Trophoblast cell (in vitro differentiated cells and primary cell): Measurements from ENCODE around the gene PDGFRA.
A peak's percentile ranks its signal among the peaks of the same experiment; 100 is the strongest.

ENCODE experiments used
- DNase-seq, 2 donors: peaks; one replicate each; pipeline ENCODE4 v3.0.0-alpha.2; 2016
- H2AFZ ChIP-seq: 2 replicates; pipeline ENCODE4 v1.6.1; 2013; ENCODE audit warnings: low read length, moderate library complexity, mild to moderate bottlenecking; ENCODE audit not compliant: insufficient read depth, poor library complexity
- H2AK5ac ChIP-seq: 2 replicates; pipeline ENCODE4 v1.6.1; 2013; ENCODE audit warnings: mild to moderate bottlenecking, low read length
- H2BK120ac ChIP-seq: 2 replicates; pipeline ENCODE4 v1.6.1; 2013; ENCODE audit warnings: low read length, mild to moderate bottlenecking, moderate library complexity; ENCODE audit not compliant: insufficient read depth, poor library complexity
- H2BK12ac ChIP-seq: 2 replicates; pipeline ENCODE4 v1.6.1; 2013; ENCODE audit warnings: mild to moderate bottlenecking, low read length, moderate library complexity
- H2BK5ac ChIP-seq: 2 replicates; pipeline ENCODE4 v1.6.1; 2013; ENCODE audit warnings: low read length, low read depth, moderate library complexity, mild to moderate bottlenecking; ENCODE audit not compliant: poor library complexity
- H3K14ac ChIP-seq: 2 replicates; pipeline ENCODE4 v1.6.1; 2013; ENCODE audit warnings: mild to moderate bottlenecking, low read length
- H3K18ac ChIP-seq: 2 replicates; pipeline ENCODE4 v1.6.1; 2013; ENCODE audit warnings: mild to moderate bottlenecking, low read length
- H3K23ac ChIP-seq: 2 replicates; pipeline ENCODE4 v1.6.1; 2013; ENCODE audit warnings: low read length
- H3K27ac ChIP-seq: 2 replicates; pipeline ENCODE4 v1.5.1; 2013; ENCODE audit warnings: low read depth, mild to moderate bottlenecking, inconsistent platforms, low read length, moderate library complexity
- H3K27me3 ChIP-seq: 2 replicates; pipeline ENCODE4 v1.6.1; 2013; ENCODE audit warnings: inconsistent platforms, mild to moderate bottlenecking, low read length, moderate library complexity; ENCODE audit not compliant: insufficient read depth
- H3K36me3 ChIP-seq, 2 experiments: 1 replicate in 1 of 2; 2 replicates in 1 of 2; pipeline ENCODE4 v1.6.1; 2013; ENCODE audit warnings: low read length in 2 of 2, mild to moderate bottlenecking in 2 of 2, moderate library complexity in 1 of 2; ENCODE audit not compliant: insufficient read depth in 2 of 2, control insufficient read depth in 1 of 2
- H3K4ac ChIP-seq: 2 replicates; pipeline ENCODE4 v1.6.1; 2013; ENCODE audit warnings: low read depth, mild to moderate bottlenecking, low read length, moderate library complexity
- H3K4me1 ChIP-seq, 2 experiments: 1 replicate in 1 of 2; 2 replicates in 1 of 2; pipeline ENCODE4 v1.6.1; 2013; ENCODE audit warnings: low read length in 2 of 2, mild to moderate bottlenecking in 2 of 2, moderate library complexity in 1 of 2; ENCODE audit not compliant: insufficient read depth in 2 of 2, control insufficient read depth in 1 of 2
- H3K4me2 ChIP-seq: 2 replicates; pipeline ENCODE4 v1.6.1; 2013; ENCODE audit warnings: inconsistent platforms, mild to moderate bottlenecking, low read length, moderate library complexity
- H3K4me3 ChIP-seq: 2 replicates; pipeline ENCODE4 v1.5.1; 2013; ENCODE audit warnings: mild to moderate bottlenecking, low read depth, low read length, inconsistent platforms
- H3K79me1 ChIP-seq: one replicate; pipeline ENCODE4 v1.6.1; 2013; ENCODE audit warnings: low read length
- H3K79me2 ChIP-seq: 2 replicates; pipeline ENCODE4 v1.6.1; 2013; ENCODE audit warnings: low read length, mild to moderate bottlenecking; ENCODE audit not compliant: control insufficient read depth, insufficient read depth, poor library complexity
- H3K9ac ChIP-seq: 2 replicates; pipeline ENCODE4 v1.6.1; 2013; ENCODE audit warnings: mild to moderate bottlenecking, low read length
- H3K9me3 ChIP-seq: 2 replicates; pipeline ENCODE4 v1.6.1; 2013; ENCODE audit warnings: low read depth, mild to moderate bottlenecking, control low read depth, inconsistent platforms, low read length; ENCODE audit not compliant: insufficient read depth
- H4K12ac ChIP-seq: 2 replicates; pipeline ENCODE4 v1.6.1; 2013; ENCODE audit warnings: low read depth, mild to moderate bottlenecking, low read length, moderate library complexity
- H4K8ac ChIP-seq: 2 replicates; pipeline ENCODE4 v1.6.1; 2013; ENCODE audit warnings: low read depth, mild to moderate bottlenecking, low read length, moderate library complexity
- H4K91ac ChIP-seq: one replicate; pipeline ENCODE4 v1.6.1; 2013; ENCODE audit warnings: low read depth, mild to moderate bottlenecking, low read length, moderate library complexity
- WGBS: extraction: QIAGEN DNeasy Blood & Tissue Kit; methylation state at CpG from one replicate; pipeline ENCODE4 v1.1.7; 2013; ENCODE audit warnings: missing lambda C conversion rate; ENCODE audit not compliant: insufficient read length, insufficient coverage; ENCODE audit errors: extremely low coverage; 5-methylcytosine and 5-hydroxymethylcytosine counted together

The PDGFRA gene

GRCh38 chr4:54278216-54278615 lies 49.1 kb downstream of the PDGFRA start:
- no CpG with 5 or more reads among the region's 2 CpGs for WGBS
- Histone ChIP-seq H3K4me1 (no peaks in the 10 kb centered on the region), H4K12ac (no peak overlapping the region), H2AFZ (no peak overlapping the region), H4K8ac (no peak overlapping the region), H3K36me3 (peaks cover 27 to 51% of the 10 kb centered on the region in 2 experiments), H3K4me3 (no peak overlapping the region), H3K79me1 (no peaks in the 10 kb centered on the region), H3K9ac (no peak overlapping the region), H3K23ac (no peak overlapping the region), H2BK12ac (no peak overlapping the region), H3K9me3 (peaks cover 5% of the 10 kb centered on the region), H2BK120ac (no peak overlapping the region), H4K91ac (no peak overlapping the region), H2AK5ac (no peak overlapping the region), H3K27me3 (no peaks in the 10 kb centered on the region), H3K79me2 (no peaks in the 10 kb centered on the region), H3K27ac (no peak overlapping the region), H2BK5ac (no peak overlapping the region), H3K4me2 (no peak overlapping the region), H3K18ac (no peak overlapping the region), H3K14ac (no peak overlapping the region), H3K4ac (no peak overlapping the region)
- no peak for DNase-seq

GRCh38 chr4:54281054-54281766 lies 52.1 kb downstream of the PDGFRA start:
- peaks cover 25 to 45% of the 10 kb centered on the region in 2 experiments for H3K36me3 ChIP-seq
- H3K9me3 ChIP-seq, result peaks cover 9% of the 10 kb centered on the region
- no peak overlapping the region for H2BK12ac ChIP-seq
- H3K4ac ChIP-seq, result no peak overlapping the region
- H3K4me1 ChIP-seq, result no peaks in the 10 kb centered on the region
- H3K79me1 ChIP-seq, result no peaks in the 10 kb centered on the region
- H3K79me2 ChIP-seq, result no peaks in the 10 kb centered on the region
- no CpG with 5 or more reads among the region's 6 CpGs for WGBS
- H3K4me3 ChIP-seq, result no peak overlapping the region
- no peak overlapping the region for H3K18ac ChIP-seq
- H2AK5ac ChIP-seq, result no peak overlapping the region
- H2BK5ac ChIP-seq, result no peak overlapping the region
- H2BK120ac ChIP-seq, result no peak overlapping the region
- H3K27ac ChIP-seq, result no peak overlapping the region
- H3K4me2 ChIP-seq, result no peak overlapping the region
- no peak overlapping the region for H2AFZ ChIP-seq
- peak in 1 of 2 donors; percentile 25 for DNase-seq
- H4K8ac ChIP-seq, result no peak overlapping the region
- no peaks in the 10 kb centered on the region for H3K27me3 ChIP-seq
- H3K9ac ChIP-seq, result no peak overlapping the region
- no peak overlapping the region for H4K12ac ChIP-seq
- no peak overlapping the region for H3K23ac ChIP-seq
- H3K14ac ChIP-seq, result no peak overlapping the region
- no peak overlapping the region for H4K91ac ChIP-seq

GRCh38 chr4:54282837-54283236 lies 53.7 kb downstream of the PDGFRA start:
- Histone ChIP-seq H2BK5ac (no peak overlapping the region), H4K91ac (no peak overlapping the region), H3K14ac (no peak overlapping the region), H2AFZ (no peak overlapping the region), H4K12ac (no peak overlapping the region), H3K27ac (no peak overlapping the region), H3K36me3 (peaks cover 28 to 53% of the 10 kb centered on the region in 2 experiments), H3K4me3 (no peak overlapping the region), H3K9ac (no peak overlapping the region), H3K79me1 (no peaks in the 10 kb centered on the region), H2AK5ac (no peak overlapping the region), H3K18ac (no peak overlapping the region), H3K27me3 (no peaks in the 10 kb centered on the region), H3K4me1 (no peaks in the 10 kb centered on the region), H3K4me2 (no peak overlapping the region), H4K8ac (no peak overlapping the region), H3K9me3 (peaks cover 9% of the 10 kb centered on the region), H3K4ac (no peak overlapping the region), H3K79me2 (no peaks in the 10 kb centered on the region), H2BK120ac (no peak overlapping the region), H3K23ac (no peak overlapping the region), H2BK12ac (no peak overlapping the region)
- WGBS, result no CpG with 5 or more reads among the region's 4 CpGs
- DNase-seq, result no peak

- no peak overlapping the region for H3K4me2 ChIP-seq
- no peak for DNase-seq
- H3K36me3 ChIP-seq, result peaks cover 26 to 51% of the 10 kb centered on the region in 2 experiments
- no peak overlapping the region for H2BK5ac ChIP-seq
- no peaks in the 10 kb centered on the region for H3K4me1 ChIP-seq
- H4K91ac ChIP-seq, result no peak overlapping the region
- H3K27ac ChIP-seq, result no peak overlapping the region
- H2BK12ac ChIP-seq, result no peak overlapping the region
- H3K4me3 ChIP-seq, result no peak overlapping the region
- no peak overlapping the region for H3K9ac ChIP-seq
- H4K12ac ChIP-seq, result no peak overlapping the region
- H3K79me1 ChIP-seq, result no peaks in the 10 kb centered on the region
- H3K18ac ChIP-seq, result no peak overlapping the region
- H4K8ac ChIP-seq, result no peak overlapping the region
- H3K27me3 ChIP-seq, result no peaks in the 10 kb centered on the region
- no peak overlapping the region for H3K23ac ChIP-seq
- H3K79me2 ChIP-seq, result no peaks in the 10 kb centered on the region
- no peak overlapping the region for H2AFZ ChIP-seq
- no peak overlapping the region for H3K14ac ChIP-seq
- no peak overlapping the region for H2AK5ac ChIP-seq
- WGBS, result no CpG with 5 or more reads among the region's 2 CpGs
- peaks cover 2% of the 10 kb centered on the region for H3K9me3 ChIP-seq
- H2BK120ac ChIP-seq, result no peak overlapping the region
- no peak overlapping the region for H3K4ac ChIP-seq
Measured at GRCh38 chr4:54289316-54289715, 60.2 kb downstream of the PDGFRA start.
